HEK293T (cell line): ENCODE data around the gene CEP76.

Experiments used
- BHLHE40 ChIP-seq: fragments of 450-650 bp; IDR thresholded peaks from 2 replicates; pipeline ENCODE4 v1.6.1; 2016; ENCODE audit warnings: mild to moderate bottlenecking, moderate library complexity, borderline replicate concordance
- CTBP1 ChIP-seq: fragments of 450-650 bp; IDR thresholded peaks from 2 replicates; pipeline ENCODE4 v1.6.1; 2016; ENCODE audit warnings: borderline replicate concordance
- ELF4 ChIP-seq: fragments of 450-650 bp; IDR thresholded peaks from 2 replicates; pipeline ENCODE4 v1.6.1; 2017; ENCODE audit warnings: antibody characterized with exemption
- FOXK2 ChIP-seq: fragments of 450-650 bp; IDR thresholded peaks from 2 replicates; pipeline ENCODE4 v1.6.1; 2016; ENCODE audit warnings: mild to moderate bottlenecking
- FOXM1 ChIP-seq: fragments of 450-650 bp; IDR thresholded peaks from 2 replicates; pipeline ENCODE4 v1.6.1; 2017; ENCODE audit warnings: mild to moderate bottlenecking, borderline replicate concordance
- HDGF ChIP-seq: fragments of 450-650 bp; IDR thresholded peaks from 2 replicates; pipeline ENCODE4 v1.6.1; 2017; ENCODE audit warnings: antibody characterized with exemption, borderline replicate concordance
- LEF1 ChIP-seq: fragments of 450-650 bp; IDR thresholded peaks from 2 replicates; pipeline ENCODE4 v1.6.1; 2017; ENCODE audit warnings: mild to moderate bottlenecking, borderline replicate concordance
- SP1 ChIP-seq: fragments of 450-650 bp; IDR thresholded peaks from 2 replicates; pipeline ENCODE4 v1.6.1; 2017
- SUZ12 ChIP-seq: fragments of 450-650 bp; IDR thresholded peaks from 2 replicates; pipeline ENCODE4 v1.6.1; 2016; ENCODE audit warnings: mild to moderate bottlenecking
- TARDBP ChIP-seq: fragments of 450-650 bp; IDR thresholded peaks from 2 replicates; pipeline ENCODE4 v1.6.1; 2016
- ZNF384 ChIP-seq: fragments of 450-650 bp; IDR thresholded peaks from 2 replicates; pipeline ENCODE4 v1.6.1; 2016
- TF ChIP-seq, protein P1 (sequence below): fragments of 450-650 bp; IDR thresholded peaks from 2 replicates; pipeline ENCODE4 v1.6.1; 2016

GRCh38 chr18:12701161-12701560, 1.4 kb downstream of the CEP76 start:
- no peak for TF ChIP-seq FOXK2
- no peak for TF ChIP-seq LEF1
- no peak for TF ChIP-seq SP1
- TF ChIP-seq TARDBP, result no peak
- no peak for TF ChIP-seq BHLHE40
- no peak for TF ChIP-seq FOXM1
- TF ChIP-seq, protein P1, sequence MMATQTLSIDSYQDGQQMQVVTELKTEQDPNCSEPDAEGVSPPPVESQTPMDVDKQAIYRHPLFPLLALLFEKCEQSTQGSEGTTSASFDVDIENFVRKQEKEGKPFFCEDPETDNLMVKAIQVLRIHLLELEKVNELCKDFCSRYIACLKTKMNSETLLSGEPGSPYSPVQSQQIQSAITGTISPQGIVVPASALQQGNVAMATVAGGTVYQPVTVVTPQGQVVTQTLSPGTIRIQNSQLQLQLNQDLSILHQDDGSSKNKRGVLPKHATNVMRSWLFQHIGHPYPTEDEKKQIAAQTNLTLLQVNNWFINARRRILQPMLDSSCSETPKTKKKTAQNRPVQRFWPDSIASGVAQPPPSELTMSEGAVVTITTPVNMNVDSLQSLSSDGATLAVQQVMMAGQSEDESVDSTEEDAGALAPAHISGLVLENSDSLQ, result no peak
- no peak for TF ChIP-seq ELF4
- TF ChIP-seq HDGF, result no peak
- no peak for TF ChIP-seq CTBP1
- no peak for TF ChIP-seq SUZ12
- no peak for TF ChIP-seq ZNF384
